OCI-LY7 (cell line): ENCODE data around the gene ADAMTS6. TPM values are rescaled to one million over a fixed set of nuclear protein-coding genes. Genes with fewer than 3 reads are reported as not detected.
A peak's percentile ranks its signal among the peaks of the same experiment; 100 is the strongest.

Source experiments
- BruUV-seq: library from RNA; stranded (reverse); fragments of 400-500 nt; replicated peaks from 2 replicates; lab custom pipeline; 2021; lab: Mats Ljungman, UMichigan
- CTCF ChIA-PET: fragments of 300-600 bp; sonication (Branson Sonifier 250); formaldehyde crosslinking; loops from one replicate; lab custom pipeline; 2022; ENCODE audit warnings: antibody characterized with exemption; ENCODE audit not compliant: unreplicated experiment; lab: Charles Lee
- POLR2A ChIA-PET: fragments of 300-600 bp; sonication (Branson Sonifier 250); formaldehyde crosslinking; loops from one replicate; lab custom pipeline; 2022; ENCODE audit warnings: antibody characterized with exemption; lab: Charles Lee
- DNase-seq: peaks from one replicate; pipeline ENCODE4 v3.0.0-alpha.2; 2015; ENCODE audit warnings: low spot score
- H2AFZ ChIP-seq: fragments of 200-600 bp; sonication (generic), shearing (Covaris generic); 2 replicates; pipeline ENCODE4 v1.6.1; 2014; ENCODE audit warnings: mild to moderate bottlenecking, antibody characterized with exemption, low read length, moderate library complexity
- H3K27ac ChIP-seq: fragments of 200-600 bp; sonication (generic); 2 replicates; pipeline ENCODE4 v1.5.1; 2014; ENCODE audit warnings: mixed run types, low read depth, mild to moderate bottlenecking, moderate library complexity, low read length, inconsistent platforms; ENCODE audit not compliant: poor library complexity, severe bottlenecking
- H3K36me3 ChIP-seq: fragments of 200-600 bp; sonication (generic); 2 replicates; pipeline ENCODE4 v1.6.1; 2014; ENCODE audit warnings: mild to moderate bottlenecking, antibody characterized with exemption, low read length, moderate library complexity, mixed read lengths; ENCODE audit not compliant: insufficient read depth
- H3K4me1 ChIP-seq: fragments of 200-600 bp; sonication (generic); 2 replicates; pipeline ENCODE4 v1.5.1; 2014; ENCODE audit warnings: mild to moderate bottlenecking, low read length; ENCODE audit not compliant: insufficient read depth, poor library complexity, severe bottlenecking
- H3K4me2 ChIP-seq: fragments of 200-600 bp; sonication (generic); 2 replicates; pipeline ENCODE4 v1.6.1; 2014; ENCODE audit warnings: mild to moderate bottlenecking, low read length
- H3K4me3 ChIP-seq: fragments of 200-600 bp; sonication (generic); 2 replicates; pipeline ENCODE4 v1.5.1; 2014; ENCODE audit warnings: mild to moderate bottlenecking, low read depth, low read length; ENCODE audit not compliant: poor library complexity, severe bottlenecking
- H3K79me2 ChIP-seq: fragments of 200-600 bp; sonication (generic); 2 replicates; pipeline ENCODE4 v1.6.1; 2016; ENCODE audit warnings: low read depth, mild to moderate bottlenecking, low read length, moderate library complexity, mixed read lengths; ENCODE audit not compliant: insufficient read depth
- H3K9me2 ChIP-seq: fragments of 200-600 bp; sonication (generic); 2 replicates; pipeline ENCODE4 v1.6.1; 2016; ENCODE audit warnings: mild to moderate bottlenecking, low read length, mixed read lengths; ENCODE audit not compliant: insufficient read depth
- H3K9me3 ChIP-seq: fragments of 200-600 bp; sonication (generic); 2 replicates; pipeline ENCODE4 v1.6.1; 2014; ENCODE audit warnings: mild to moderate bottlenecking, mixed run types, low read length, mixed read lengths
- H4K20me1 ChIP-seq: fragments of 200-600 bp; sonication (generic); 2 replicates; pipeline ENCODE4 v1.6.1; 2014; ENCODE audit warnings: mild to moderate bottlenecking, antibody characterized with exemption, low read length, moderate library complexity, mixed read lengths; ENCODE audit not compliant: insufficient read depth
- EZH2phosphoT487 ChIP-seq: fragments of 200-600 bp; sonication (generic); IDR thresholded peaks from 2 replicates; pipeline ENCODE4 v1.6.1; 2018; ENCODE audit warnings: low read depth, borderline replicate concordance, mild to moderate bottlenecking, mixed run types, antibody characterized with exemption, low read length, moderate library complexity, mixed read lengths
- intact Hi-C: fragments of 100-400 bp; cut with micrococcal nuclease; formaldehyde crosslinking; loops from one replicate; pipeline ENCODE4 v1.10.0; 2022; ENCODE audit not compliant: unreplicated experiment
- total RNA-seq, 2 experiments: library from RNA; depleted of rRNA in 1 of 2; stranded (reverse); fragments of >200 nt in 1 of 2; shearing (Covaris generic) in 1 of 2; gene quantifications; 2 replicates each; pipeline ENCODE4 v1.2.3, GENCODE V29; 2014 to 2022
- TF ChIP-seq, protein P1 (sequence below): fragments of 200-600 bp; sonication (generic); conservative IDR thresholded peaks from 2 replicates; pipeline ENCODE4 v1.5.1; 2014; ENCODE audit warnings: mild to moderate bottlenecking, antibody characterized with exemption, low read length, moderate library complexity, mixed read lengths

The ADAMTS6 gene
- total RNA-seq, 2 experiments from 2014 or later: 13.9 to 18.1 TPM

DNA sequence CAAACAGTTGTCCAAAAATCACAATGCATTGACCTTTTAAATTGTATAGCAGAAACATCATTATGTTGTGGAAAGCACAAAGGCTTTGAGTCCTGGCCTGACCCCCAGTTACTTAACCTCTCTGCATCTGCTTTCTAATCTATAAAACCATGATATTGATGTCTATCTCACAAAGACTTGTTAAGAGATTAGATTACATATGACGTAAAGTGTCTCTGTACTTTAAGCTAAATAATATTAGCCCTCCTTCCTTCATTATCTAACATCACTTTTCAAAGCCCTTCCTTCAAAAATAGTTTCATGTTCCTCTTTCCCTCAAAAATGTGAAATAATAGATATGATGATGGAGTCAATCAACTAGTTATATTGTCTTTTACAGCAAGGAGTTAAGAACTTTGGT lies 3.4 kb downstream of the ADAMTS6 start:
- intact Hi-C loops: no loop called here
- no peaks in the 10 kb centered on the region for H4K20me1 ChIP-seq
- TF ChIP-seq, protein P1, sequence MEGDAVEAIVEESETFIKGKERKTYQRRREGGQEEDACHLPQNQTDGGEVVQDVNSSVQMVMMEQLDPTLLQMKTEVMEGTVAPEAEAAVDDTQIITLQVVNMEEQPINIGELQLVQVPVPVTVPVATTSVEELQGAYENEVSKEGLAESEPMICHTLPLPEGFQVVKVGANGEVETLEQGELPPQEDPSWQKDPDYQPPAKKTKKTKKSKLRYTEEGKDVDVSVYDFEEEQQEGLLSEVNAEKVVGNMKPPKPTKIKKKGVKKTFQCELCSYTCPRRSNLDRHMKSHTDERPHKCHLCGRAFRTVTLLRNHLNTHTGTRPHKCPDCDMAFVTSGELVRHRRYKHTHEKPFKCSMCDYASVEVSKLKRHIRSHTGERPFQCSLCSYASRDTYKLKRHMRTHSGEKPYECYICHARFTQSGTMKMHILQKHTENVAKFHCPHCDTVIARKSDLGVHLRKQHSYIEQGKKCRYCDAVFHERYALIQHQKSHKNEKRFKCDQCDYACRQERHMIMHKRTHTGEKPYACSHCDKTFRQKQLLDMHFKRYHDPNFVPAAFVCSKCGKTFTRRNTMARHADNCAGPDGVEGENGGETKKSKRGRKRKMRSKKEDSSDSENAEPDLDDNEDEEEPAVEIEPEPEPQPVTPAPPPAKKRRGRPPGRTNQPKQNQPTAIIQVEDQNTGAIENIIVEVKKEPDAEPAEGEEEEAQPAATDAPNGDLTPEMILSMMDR: no peak
- no peak for TF ChIP-seq EZH2phosphoT487
- DNase-seq: no peak
- peak overlapping the region; percentile 82; the same call in 1 of the 2 replicates for H2AFZ ChIP-seq
- H3K4me3 ChIP-seq: peak overlapping the region; percentile 71
- H3K27ac ChIP-seq: no peak overlapping the region
- H3K4me1 ChIP-seq: peaks cover 35% of the 10 kb centered on the region
- ChIA-PET POLR2A (interaction anchor here (0.6 to 1.9 kb wide), 4 partner anchors 11 to 182 kb away, joined by 3 to 6 read pairs (median 4); no protein-coding TSS in a partner anchor), CTCF (no interaction called here)
- no peaks in the 10 kb centered on the region for H3K9me2 ChIP-seq
- peak overlapping the region; percentile 99 for H3K4me2 ChIP-seq
- H3K79me2 ChIP-seq: peaks cover 22% of the 10 kb centered on the region; the same call in 1 of the 2 replicates
- no peaks in the 10 kb centered on the region for H3K9me3 ChIP-seq
- BruUV-seq: no TSS peak
- H3K36me3 ChIP-seq: no peaks in the 10 kb centered on the region

DNA sequence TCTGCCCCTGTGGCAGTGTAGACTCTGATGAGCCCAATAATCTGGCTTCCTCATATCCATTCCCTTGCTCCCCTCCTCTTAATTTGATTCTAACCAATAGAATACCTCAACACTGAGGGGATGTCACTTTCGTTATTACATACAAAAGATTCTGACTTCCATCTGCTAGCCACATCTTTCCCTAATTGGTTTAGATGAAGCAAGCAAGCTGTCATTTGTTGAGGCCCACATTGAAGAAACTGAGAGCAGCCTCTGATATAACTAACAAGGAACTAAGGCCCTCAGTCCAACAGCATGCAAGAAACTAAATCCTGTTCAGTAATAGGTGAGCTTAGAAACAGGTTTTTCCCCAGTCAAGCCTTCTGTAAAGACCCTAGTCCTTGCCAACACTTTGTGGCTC lies 5.8 kb downstream of the ADAMTS6 start:
- CTCF ChIA-PET: interaction anchor here (1.0 kb wide), 1 partner anchor 33 kb away, joined by 3 read pairs; no protein-coding TSS in a partner anchor
- BruUV-seq: no TSS peak
- DNase-seq: no peak
- Histone ChIP-seq H3K4me3 (no peak overlapping the region), H3K79me2 (peaks cover 18% of the 10 kb centered on the region; the same call in 1 of the 2 replicates), H3K4me2 (no peak overlapping the region), H3K4me1 (peaks cover 30% of the 10 kb centered on the region), H2AFZ (no peak overlapping the region), H3K27ac (no peak overlapping the region), H4K20me1 (no peaks in the 10 kb centered on the region), H3K36me3 (no peaks in the 10 kb centered on the region), H3K9me3 (no peaks in the 10 kb centered on the region), H3K9me2 (no peaks in the 10 kb centered on the region)
- POLR2A ChIA-PET: interaction anchor here (0.6 to 0.8 kb wide), 3 partner anchors 16 to 231 kb away, joined by 3 to 4 read pairs (median 3); no protein-coding TSS in a partner anchor
- intact Hi-C loops: no loop called here
- TF ChIP-seq, protein P1: no peak
- TF ChIP-seq EZH2phosphoT487: no peak

DNA sequence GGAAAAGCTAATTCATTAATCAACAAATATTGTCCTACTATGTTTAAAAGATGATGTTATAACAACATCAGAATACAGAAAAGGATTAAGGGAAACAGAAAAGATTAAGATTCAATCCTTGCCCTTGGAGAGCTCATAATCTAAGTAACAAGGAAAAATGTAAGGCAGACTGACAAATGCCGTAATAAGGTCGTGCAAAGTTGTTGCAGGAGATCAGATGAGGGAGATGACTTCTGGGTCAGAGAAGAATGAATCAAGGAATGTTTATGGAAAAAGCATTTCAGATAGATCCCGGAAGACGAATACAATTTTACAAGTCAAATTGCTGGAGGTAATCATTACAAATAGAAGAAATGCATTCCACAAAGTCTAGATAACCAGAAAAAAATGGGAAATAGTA lies 6.4 kb downstream of the ADAMTS6 start:
- Histone ChIP-seq H4K20me1 (no peaks in the 10 kb centered on the region), H3K9me2 (no peaks in the 10 kb centered on the region), H3K4me3 (no peak overlapping the region), H3K27ac (no peak overlapping the region), H3K36me3 (no peaks in the 10 kb centered on the region), H3K9me3 (no peaks in the 10 kb centered on the region), H3K4me1 (peaks cover 30% of the 10 kb centered on the region), H2AFZ (no peak overlapping the region), H3K79me2 (peaks cover 16% of the 10 kb centered on the region; the same call in 1 of the 2 replicates), H3K4me2 (no peak overlapping the region)
- BruUV-seq: no TSS peak
- TF ChIP-seq, protein P1: no peak
- no peak for TF ChIP-seq EZH2phosphoT487
- intact Hi-C loops: no loop called here
- ChIA-PET POLR2A (interaction anchor here (0.6 to 1.2 kb wide), 4 partner anchors 12 to 1580 kb away, joined by 3 to 4 read pairs (median 3); no protein-coding TSS in a partner anchor), CTCF (no interaction called here)
- DNase-seq: no peak
